ENCODE data around the gene PRODH2.

GRCh38 chr19:35792888-35793287 is 19.8 kb downstream of the PRODH2 start:
- no peak for TF ChIP-seq CTCF (conservative IDR thresholded peaks at IDR 0.05; ENCODE audit: low read length)
- no peak for TF ChIP-seq EZH2phosphoT487 (IDR thresholded peaks at IDR 0.05; ENCODE audit: borderline replicate concordance)

Data from Loucy (cell line).